ENCODE measurements around the gene NCOA1. TPM values are rescaled to one million over a fixed set of nuclear protein-coding genes. Genes with fewer than 3 reads are reported as not detected.
"Not testable (repeated sequence)": the region's sequence is repeated elsewhere in the genome, so short reads cannot be mapped to it uniquely, and the experiment has no call there.

The NCOA1 gene
- total RNA-seq, 1 donor from 2014 or later, result 41.7 TPM

DNA sequence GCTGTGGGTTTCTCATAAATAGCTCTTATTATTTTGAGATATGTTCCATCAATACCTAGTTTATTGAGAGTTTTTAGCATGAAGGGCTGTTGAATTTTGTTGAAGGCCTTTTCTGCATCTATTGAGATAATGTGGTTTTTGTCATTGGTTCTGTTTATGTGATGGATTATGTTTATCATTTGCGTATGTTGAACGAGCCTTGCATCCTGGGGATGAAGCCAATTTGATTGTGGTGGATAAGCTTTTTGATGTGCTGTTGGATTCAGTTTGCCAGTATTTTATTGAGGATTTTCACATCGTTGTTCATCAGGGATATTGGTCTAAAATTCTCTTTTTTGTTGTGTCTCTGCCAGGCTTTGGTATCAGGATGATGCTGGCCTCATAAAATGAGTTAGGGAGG, 42.5 kb downstream of the NCOA1 start:
- not testable (repeated sequence) for DNase-seq (ENCODE audit: low spot score)

DNA sequence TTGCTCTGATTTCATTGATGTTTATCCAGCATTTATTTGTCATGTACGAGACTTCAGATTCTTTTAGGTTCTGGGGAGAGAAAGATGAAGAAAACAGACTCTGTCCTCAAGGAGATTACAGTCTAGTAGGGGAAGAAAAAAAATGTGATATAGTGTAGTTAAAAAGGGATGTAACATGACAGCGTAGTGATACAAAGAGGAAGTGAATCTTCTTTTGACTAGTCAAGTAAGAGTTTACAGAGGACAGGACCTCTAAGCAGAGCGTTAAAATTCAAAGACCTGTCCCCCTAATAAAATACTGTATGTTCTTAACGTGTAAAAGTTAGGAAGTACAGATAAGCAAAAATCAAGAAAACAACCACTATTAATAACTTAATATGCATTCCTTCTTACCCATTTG, 47.7 kb downstream of the NCOA1 start:
- DNase-seq (ENCODE audit: low spot score), result no peak

DNA sequence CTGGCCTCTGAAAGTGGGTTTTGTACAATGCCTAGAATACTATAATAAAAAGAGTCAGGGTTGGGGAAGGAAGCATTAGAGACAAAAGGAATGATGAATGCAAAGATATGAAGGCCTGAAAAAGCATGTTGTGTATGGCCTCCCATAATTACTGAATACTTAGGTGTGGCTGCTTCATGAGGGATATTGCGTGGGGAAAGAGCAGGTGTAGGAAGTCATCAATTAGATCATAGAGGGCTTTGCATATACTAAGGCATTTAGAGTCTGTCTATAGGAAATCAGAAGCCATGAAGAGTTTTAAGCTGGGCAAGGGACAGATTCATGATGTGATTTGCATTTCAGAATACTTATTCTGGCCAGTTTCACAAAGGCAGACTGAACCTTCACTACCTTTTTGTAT, 48.2 kb downstream of the NCOA1 start:
- DNase-seq (ENCODE audit: low spot score), result no peak

DNA sequence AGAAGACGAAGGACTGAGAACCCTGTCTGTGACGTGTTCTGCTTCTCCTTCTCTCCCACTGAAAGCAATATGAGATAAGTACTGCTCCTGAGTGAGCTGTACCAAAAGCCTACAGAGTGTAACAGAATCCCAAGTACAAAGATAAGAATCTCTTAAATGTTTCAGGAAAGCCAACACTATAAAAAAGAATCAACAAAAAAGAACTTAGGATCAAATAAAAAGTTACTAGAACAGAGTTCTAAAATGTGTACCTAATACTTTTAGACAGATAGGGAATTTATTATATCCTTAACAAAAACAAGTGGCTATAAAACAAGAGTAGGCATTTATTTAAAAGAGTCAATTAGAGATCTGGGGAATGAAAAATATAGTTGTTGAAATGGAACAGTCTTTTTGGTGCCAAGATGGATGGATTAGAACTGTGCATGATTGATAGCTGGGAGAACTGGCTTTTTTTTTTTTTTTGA, 49.0 kb downstream of the NCOA1 start:
- no peak for DNase-seq (ENCODE audit: low spot score)

DNA sequence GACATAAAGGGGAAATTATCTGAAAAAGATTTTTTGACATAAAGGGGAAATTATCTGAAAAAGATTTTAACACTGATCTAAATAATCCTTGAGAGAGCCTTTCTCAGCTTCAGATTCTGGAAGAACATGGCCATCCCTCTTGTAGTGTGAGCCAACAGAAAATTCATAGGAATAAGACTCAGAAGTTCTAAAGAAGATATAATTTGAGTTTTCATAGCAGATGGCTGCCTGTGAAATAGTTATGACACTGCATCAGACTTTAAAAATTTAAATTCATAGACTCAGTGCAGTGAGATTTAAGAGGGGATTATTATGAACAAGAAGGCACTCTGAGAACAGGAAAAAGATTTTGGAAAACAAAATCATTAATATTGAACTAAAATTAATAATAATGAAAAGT, 50.6 kb downstream of the NCOA1 start:
- DNase-seq (ENCODE audit: low spot score), result no peak

DNA sequence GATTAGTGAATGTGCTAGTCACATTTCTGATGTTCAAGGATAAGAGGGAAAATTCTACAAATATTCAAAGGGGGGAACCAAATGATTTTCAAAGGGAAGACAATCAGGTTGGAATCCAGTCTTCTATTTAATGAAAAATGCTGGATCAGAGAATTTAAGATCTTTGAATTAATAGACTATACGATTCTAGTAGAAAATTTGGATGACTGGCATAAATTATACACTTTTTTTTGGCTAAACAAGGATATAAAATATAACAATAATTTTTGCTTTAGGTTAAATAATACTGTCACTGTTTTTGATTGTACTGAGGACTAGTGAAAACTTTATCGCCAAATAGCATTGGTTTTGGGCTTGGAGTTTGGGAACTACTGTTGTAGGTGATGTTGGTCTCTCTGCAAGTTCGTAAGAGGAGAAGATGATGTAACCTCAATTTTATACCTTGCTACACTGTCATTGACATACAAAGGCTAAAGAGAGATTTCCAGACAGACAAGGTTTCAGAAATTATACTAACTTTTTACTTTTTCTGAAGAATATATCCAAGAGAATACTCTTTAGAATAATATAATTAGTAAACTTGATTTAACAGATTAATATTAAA, 51.3 kb downstream of the NCOA1 start:
- DNase-seq (ENCODE audit: low spot score), result no peak

DNA sequence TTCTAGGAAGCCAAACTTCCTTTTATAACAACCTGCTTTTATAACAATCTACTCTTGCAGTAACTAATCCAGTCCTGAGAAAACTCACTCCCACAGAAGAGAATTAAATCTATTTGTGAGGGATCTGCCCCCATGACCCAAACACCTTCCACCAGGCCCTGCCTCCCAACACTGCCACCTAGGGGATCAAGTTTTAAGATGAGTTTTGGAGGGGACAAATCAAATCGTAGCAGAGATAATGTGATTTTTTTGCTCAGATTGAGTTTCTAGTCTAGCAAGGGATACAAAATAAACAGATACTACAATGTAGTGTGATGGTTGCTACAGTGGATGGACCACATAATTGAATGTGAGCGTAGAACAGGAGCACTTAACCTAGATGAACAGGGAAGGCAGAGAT, 52.2 kb downstream of the NCOA1 start:
- no peak for DNase-seq (ENCODE audit: low spot score)

DNA sequence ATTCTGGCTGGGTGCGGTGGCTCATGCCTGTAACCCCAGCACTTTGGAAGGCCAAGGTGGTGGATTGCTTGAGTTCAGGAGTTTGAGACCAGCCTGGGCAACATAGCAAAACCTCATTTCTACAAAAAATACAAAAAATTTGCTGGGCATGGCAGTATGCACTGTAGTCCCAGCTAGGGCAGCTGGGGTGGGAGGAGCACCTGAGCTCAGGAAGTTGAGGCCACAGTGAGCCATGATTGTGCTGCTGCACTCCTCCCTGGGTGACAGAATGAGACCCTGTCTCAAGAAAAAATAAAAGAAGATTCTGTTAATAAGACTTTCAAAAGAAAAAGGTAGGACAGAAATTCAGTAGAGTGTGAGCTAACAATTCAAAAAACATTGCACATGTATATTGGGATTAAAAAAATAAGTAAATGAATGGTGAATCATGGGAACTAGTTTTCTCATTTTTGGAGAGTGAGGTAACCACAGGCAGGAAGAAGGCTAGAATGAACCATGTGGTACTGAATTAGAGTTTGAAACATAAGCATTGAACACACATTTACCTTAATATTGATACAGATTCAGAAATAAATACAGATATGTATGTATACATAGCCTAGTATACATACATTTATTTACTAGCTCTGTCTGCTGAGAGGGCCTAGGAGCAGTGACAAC, 53.5 kb downstream of the NCOA1 start:
- DNase-seq (ENCODE audit: low spot score), result no peak

DNA sequence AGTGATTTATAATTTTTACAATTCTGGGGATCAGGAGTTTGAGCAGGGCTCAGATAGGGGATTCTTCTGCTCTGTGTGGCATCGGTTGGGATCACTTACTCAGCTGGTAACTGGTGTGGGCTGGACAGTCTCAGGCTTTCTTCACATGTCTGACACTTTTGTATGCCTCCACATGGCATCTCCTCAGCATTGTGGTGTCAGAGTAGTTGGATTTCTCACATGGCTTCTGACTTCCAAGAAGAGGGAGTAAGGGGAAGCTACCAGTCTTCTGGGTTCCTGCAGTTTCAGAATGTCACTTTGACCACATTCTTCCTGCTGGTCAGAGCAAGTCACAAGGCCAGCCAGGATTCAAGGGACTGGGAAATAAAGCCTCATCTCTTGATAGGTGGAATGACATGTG, 55.6 kb downstream of the NCOA1 start:
- DNase-seq (ENCODE audit: low spot score), result no peak

DNA sequence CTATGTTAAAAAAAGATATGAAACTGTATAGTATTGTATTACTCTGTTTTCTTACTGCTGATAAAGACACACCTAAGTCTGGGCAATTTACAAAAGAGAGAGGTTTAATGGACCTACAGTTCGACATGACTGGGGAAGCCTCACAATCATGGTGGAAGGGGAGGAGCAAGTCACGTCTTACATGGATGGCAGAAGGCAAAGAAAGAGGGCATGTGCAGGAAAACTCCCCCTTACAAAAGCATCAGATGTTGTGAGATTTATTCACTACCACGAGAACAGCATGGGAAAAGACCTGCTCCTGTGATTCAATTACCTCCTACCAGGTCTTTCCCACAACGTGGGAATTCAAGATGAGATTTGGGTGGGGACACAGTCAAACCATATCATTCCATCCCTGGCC, 57.0 kb downstream of the NCOA1 start:
- DNase-seq (ENCODE audit: low spot score), result no peak

DNA sequence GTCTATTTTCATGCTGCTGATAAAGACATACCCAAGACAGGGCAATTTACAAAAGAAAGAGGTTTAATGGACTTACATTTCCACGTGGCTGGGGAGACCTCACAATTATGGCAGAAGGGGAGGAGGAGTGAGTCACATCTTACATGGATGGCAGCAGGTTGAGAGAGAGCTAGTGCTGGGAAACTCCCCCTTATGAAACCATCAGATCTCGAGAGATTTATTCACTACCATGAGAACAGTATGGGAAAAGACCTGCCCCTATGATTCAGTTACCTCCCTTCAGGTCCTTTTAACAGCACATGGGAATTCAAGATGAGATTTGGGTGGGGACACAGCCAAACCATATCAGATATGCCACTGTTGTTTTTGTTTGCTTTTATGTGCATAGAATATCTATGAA, 59.2 kb downstream of the NCOA1 start:
- DNase-seq (ENCODE audit: low spot score), result not testable (repeated sequence)

DNA sequence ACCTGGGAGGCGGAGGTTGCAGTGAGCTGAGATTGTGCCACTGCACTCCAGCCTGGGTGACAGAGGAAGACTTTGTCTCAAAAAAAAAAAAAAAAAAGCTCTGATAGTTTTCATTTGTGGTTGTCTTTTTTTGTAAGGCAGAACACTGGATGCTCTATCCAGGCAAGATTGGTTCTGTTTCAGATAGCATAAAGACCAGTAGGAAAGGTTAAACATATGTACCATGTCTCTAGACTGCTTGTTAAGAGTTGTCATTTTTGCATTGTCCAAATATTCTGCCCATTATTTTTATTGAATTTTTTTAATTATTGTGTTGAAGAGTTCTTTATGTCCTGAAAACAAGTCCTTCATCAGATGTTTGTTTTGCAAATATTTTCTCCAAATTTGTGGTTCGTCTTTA, 60.0 kb downstream of the NCOA1 start:
- no peak for DNase-seq (ENCODE audit: low spot score)

DNA sequence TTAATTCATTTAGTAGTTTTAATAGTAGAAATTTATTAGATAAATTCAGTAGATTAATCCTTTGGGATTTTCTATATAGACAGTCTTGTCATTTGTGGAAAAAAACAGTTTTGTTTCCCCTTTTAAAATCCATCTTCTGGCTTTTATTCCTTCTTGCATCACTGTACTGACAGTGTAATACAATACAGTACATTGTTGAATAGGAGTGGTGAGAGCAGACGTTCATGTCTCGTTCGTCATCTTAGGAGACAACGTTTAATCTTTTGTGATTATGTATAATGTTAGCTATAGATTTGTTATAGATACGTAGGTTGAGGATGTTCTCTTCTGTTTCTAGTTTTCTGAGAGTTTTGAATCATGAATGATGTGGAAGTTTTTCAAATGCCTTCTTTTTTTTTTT, 61.8 kb downstream of the NCOA1 start:
- no peak for DNase-seq (ENCODE audit: low spot score)

DNA sequence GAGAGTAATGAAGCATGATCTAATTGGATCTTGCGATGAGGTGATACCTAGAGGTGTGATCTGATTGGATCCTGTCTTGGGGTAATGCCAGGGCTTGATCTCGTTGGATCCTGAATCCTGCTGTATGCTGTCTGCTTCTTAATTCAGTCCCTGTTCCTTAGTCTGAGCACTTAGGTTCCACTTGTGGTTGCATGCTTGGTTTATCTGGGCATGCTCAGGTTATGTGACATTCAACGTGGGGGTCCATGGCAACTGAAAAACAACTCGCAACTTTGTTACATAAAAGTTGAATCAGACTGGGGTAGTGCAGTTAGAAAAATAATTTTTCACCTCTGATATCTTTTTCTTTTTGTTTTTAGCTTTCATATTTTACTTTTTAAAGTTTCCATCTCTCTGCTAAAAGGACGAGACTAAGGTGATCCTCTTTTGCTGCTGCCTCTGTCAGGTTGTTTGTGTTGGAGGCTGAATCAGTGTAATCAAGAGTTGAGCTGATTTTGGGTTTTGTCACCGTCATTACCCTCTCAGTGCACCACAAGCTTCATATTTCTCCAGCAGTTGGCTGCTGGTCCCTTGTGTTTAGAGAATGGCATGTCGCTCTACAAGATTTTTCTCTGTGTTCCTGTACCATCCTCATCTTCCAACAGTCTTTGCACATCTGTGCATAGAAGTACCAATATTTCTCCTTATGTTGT, 67.9 kb downstream of the NCOA1 start:
- no peak for DNase-seq (ENCODE audit: low spot score)

DNA sequence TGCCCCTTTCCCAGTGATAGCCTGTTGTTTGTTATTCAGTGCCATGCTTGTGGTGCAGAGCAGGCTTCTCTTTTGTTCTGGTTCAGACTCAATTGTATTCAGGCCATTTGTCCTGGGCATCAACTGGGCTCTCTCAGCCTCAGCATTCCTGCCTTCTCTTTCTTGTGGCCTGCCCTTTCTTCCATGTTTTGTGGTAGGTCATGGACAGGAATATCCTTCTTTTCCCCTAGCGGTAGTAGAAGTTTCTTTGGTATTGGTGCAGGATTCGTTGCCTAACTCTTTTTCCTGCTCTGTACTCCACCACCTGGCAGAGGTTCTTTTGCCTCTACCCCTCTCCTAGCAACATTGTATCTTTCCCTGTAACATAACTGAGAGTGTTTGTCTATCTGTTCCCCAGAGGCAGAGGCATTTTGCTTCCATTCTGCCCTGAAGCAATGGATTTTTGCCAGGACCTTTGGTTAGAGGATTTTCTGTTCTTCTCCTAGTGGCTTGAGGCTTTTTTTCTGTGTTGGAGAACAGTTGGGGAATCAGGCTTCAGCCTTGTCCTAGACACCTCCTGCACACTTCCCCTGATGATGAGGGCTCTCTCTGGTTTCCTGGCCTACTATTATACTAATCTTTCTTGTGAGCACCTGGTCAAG, 68.5 kb downstream of the NCOA1 start:
- no peak for DNase-seq (ENCODE audit: low spot score)

DNA sequence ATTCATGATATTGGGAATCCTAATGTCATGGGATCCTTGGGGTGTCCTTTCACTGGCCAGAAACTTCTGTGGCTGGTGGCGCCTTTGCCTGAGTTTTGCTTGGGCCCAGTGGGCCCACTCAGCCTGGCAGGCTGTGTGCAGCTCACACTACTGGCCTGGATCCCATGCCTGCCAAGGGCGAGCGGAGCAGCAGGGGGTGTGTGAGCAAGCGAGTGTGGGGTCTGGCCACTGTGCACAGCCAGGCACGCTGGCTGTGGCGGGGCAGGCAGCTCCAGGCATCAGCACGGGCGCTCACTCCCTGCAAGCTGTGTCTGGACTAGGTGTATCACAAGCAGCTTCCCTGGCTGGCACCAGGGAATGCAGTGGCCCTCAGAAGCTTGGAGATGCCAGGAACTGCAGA, 74.5 kb downstream of the NCOA1 start:
- no peak for DNase-seq (ENCODE audit: low spot score)

DNA sequence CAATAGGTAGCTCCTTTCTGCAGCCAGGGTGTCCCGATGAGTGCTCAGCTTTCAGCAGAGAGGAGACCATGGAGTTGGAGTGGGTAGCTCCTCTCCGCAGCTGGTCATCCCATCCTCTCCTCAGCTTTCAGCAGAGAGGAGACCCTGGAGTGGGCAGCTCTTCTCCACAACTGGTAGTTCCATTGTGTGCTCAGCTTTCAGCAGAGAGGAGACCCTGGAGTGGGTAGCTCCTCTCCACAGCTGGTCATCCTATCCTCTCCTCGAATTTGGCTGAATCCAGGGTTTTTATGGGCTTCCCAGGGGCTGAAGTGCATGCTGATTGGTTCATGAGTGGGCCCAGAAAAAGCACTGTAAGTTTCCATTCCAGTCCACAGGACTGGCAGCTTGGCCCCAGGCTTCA, 75.2 kb downstream of the NCOA1 start:
- DNase-seq (ENCODE audit: low spot score), result no peak

DNA sequence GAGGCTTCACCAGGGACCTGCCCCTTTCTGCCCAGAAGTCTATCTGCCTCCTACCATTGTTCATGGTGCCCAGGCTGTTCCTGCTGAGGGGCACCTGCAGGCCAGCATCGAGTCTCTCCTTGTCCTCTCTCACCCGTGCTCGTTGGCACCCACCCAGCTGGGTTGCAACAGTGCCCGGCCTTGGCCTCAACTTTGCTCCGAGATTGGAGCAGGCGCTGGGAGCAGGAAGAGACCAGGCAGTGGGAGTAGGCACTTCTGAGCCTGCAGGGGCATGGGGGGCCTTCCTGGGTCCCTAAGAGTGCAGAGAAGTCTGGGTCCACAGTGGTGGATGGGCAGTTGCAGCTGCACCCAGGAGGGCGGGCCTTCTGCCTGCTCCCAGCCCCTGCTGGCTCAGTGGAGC, 75.6 kb downstream of the NCOA1 start:
- DNase-seq (ENCODE audit: low spot score), result no peak

DNA sequence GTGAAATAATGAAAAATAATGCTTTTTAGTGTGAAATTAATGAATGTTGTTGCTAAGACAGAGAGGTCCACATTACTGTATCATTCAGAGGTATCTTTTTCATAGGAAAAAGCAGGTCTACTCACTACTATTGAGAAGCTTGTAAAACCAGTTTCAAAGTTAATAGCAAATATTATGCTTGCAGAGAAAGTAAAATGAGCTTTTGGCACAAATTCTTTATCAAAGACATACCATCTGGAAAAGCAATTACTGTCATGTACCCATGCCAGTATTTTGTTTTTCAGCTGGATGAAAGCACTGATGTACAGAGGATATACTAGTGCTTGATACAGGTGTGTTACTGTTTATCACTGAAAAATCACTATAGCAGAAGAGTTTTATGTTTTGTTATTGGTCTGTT, 77.5 kb downstream of the NCOA1 start:
- DNase-seq (ENCODE audit: low spot score), result no peak

DNA sequence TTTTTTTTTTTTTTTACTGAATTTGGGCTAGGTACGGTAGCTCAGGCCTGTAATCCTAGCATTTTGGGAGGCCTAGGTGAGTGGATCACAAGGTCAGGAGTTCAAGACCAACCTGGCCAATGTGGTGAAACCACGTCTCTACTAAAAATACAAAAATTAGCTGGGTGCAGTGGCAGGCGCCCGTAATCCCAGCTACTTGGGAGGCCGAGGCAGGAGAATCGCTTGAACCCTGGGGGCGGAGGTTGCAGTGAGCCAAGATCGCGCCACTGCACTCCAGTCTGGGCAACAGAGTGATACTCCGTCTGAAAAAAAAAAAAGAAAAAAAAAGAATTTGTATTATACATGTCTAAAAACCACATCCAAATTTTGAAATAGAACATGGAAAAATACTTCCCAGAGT, 78.5 kb downstream of the NCOA1 start:
- not testable (repeated sequence) for DNase-seq (ENCODE audit: low spot score)

DNA sequence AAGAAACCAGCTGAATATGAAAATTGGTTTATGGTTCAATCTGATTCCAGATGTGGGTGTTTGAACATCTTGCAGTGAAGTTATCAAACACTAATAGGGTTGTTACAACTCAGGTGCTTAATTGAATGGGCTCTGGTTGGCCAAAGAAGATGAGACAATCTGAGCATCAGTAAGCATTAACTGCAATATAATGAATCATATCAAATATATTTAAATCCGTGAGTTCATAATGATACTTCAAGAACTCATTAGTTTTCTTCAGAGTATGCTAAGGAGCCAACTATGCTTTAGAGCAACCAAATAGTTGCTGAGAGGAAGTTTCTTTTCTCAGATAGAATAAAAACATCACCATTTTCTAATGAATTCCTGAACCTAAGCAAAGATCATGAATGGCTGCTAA, 79.2 kb downstream of the NCOA1 start:
- no peak for DNase-seq (ENCODE audit: low spot score)

DNA sequence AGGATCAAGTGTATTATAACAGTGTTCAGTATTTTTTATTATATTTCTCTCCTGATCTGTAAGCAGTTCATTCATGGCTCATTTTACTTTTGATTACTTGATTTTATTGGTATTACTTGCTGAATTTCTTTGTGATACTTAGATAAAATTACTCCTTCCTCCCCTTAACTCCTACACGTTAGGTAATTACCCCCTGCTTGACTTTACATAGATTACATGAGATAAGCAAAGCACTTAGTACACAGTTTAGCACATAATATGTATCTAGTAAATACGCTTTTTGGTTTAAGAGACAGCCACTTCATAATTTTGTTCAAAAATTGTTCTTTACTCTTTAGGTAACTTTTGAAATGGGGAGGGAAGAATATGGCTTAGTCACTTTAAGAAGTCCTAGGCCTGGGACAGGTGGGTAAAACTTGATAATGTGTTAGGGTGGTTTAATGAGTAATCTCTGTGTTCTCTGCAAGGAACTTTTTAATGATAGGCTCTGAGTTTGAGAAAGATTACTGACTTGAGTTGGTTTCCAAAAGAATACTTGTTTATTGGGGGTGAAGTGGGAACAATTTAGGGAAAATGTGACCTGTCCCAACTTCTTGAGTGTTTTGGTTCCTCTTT, 80.9 kb downstream of the NCOA1 start:
- DNase-seq (ENCODE audit: low spot score), result no peak

All from mesenteric fat pad (tissue), 1 donor.